ENCODE results near the gene CCL28.
"Not testable (repeated sequence)": the region's sequence is repeated elsewhere in the genome, so short reads cannot be mapped to it uniquely, and the experiment has no call there.

CCL28 gene, protein sequence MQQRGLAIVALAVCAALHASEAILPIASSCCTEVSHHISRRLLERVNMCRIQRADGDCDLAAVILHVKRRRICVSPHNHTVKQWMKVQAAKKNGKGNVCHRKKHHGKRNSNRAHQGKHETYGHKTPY

DNA sequence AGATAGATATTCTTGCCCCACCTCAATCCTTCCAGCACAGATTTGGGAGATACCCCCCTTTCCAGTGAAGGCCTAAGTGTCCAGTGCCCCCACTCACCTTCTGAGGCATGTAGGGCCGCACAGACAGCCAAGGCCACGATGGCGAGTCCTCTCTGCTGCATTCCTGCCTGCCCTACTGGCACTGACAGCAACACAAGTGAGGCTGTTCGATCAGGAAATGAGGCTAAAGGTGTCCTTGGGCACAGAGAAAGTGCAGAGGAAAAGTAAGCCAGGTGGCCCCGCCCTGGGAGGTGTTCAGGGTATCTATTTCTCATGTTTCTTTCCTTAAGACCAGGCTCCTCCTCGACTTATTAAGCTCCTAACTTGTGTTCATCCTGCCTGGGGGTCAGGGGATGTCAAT is at the start of gene CCL28:
TSS of gene CCL28 (minus strand) at position 236 of the 400 bp plus-strand sequence. CDS start at position 161, 75 bp downstream.
- no peak for DNase-seq (ENCODE audit: low read depth, low spot score)

DNA sequence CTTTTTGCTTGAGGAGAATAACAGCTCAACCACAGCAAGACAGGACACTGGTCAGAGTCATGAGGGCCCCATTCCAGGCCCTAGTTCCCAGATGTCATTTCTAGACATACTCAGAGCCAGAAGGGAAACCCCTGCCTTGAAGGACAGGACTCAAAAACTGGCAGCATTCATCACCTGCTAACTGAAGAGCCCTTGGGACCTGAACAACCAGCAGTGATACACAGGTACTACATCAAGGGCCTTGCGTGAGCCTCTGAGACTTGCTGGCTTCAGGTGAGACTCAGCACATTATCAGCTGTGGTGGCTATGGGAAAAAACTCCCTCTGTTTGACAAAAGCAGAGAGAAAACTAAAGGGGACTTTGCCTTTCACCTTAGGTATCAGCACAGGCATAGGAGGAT is 48.9 kb upstream of the CCL28 start:
- no peak for DNase-seq (ENCODE audit: low read depth, low spot score)

DNA sequence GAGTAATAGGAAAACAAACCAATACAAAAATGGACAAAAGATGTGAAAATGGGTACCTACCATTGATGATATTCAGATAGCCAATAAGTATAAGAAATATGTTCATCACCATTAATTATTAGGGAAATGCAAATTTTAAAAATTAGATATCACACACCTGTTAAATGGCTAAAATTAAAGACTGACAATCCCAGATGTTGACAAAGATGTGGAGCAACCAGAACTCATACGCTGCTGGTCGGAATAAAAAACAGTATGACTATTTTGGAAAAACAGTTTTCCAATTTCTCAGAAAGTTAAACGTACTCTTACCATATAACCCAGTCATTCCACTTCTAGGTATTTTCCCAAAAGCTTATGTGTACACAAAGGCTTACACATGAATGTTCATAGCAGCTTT is 44.4 kb upstream of the CCL28 start:
- DNase-seq (ENCODE audit: low read depth, low spot score) = no peak

DNA sequence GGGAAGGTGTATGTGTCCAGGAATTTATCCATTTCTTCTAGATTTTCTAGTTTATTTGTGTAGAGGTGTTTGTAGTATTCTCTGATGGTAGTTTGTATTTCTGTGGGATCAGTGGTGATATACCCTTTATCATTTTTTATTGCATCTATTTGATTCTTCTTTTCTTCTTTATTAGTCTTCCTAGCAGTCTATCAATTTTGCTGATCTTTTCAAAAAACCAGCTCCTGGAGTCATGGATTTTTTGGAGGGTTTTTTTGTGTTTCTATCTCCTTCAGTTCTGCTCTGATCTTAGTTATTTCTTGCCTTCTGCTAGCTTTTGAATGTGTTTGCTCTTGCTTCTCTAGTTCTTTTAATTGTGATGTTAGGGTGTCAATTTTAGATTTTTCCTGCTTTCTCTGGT is 29.4 kb upstream of the CCL28 start:
- not testable (repeated sequence) for DNase-seq (ENCODE audit: low read depth, low spot score)

DNA sequence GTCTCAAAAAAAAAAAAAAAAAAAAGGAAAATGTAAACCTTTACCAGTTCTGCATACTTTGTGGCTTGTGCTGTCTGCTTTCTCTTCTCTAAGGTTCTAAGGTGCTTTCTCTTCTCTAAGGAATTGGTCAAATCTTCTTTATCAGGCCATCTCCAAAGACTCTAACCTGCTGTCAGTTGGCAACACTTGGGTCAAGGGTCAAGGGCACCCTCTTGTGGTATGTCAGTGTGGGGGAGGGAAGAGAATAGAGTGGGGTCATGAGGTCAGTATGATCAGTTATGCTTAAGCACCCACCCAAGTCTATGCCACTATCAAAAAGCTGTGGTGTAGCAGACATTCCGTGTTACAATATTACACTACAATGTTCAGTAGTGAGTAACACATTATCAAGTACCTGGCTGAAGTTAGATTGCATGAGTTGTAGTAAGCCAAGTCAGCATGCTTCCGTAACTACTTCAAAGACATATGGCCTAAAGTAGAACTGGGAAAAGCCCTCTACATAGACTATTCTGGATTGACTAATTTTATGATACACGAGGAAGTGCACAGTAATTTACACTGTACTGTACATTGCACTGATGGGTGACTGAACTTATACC is 25.0 kb upstream of the CCL28 start:
- no peak for DNase-seq (ENCODE audit: low read depth, low spot score)

DNA sequence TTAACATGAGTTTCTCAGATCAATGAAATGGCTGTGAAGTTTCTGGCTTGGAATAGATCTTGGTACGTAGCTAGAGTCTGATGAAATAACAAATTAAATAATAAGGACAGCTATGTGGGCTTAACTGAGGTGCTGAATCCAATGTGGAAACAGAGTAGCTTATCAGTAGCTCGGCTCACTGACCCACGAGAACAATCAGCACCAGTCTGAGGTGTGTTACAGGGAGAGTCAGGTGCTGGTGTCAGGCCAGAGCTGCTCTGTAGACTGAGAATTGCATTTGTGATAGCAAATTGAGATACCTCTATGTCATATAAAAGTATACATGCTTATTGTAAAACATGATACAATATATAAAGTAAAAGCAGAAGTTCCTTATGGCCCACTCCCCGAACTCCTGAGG is 21.2 kb upstream of the CCL28 start:
- no peak for DNase-seq (ENCODE audit: low read depth, low spot score)

DNA sequence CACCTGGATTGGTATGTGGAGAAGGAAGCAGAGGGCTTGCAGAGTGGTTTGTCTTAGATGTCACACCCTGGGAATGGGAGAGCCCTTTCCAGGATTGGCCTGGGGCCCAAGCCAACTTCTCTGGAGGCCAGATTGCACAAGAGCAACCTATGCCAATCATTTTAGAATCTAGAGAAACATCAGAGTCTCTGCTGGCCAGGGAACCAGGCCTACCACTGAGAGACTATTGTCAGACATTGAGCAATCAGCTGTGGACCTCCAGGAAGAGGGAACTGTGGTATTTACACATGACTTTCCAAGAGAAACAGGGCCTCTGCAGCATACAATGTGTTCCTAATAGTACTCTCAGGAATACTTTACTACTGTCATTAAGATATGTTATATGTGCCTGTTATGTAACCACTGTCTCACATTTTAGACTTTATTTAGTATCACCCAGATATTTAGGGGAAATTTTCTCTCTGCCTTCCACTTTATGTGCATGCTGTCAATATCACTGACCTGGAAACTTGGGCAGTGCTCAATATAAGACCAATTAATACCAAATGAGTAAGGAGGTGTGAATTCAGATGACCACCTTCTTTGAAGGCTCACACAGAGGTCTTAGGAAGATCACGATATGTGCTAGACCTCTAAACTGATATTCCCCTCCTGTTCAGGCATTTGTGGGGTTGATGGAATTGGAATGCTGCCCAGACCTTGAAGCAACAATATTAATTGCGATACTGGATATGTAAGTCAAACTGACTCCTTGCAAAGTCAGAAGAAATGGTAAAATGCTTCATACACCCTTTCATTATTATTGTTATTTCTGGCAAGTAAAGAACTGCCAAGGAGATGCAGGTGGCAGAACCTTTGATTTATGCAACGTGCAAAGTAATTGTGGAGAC is 20.5 kb upstream of the CCL28 start:
- DNase-seq (ENCODE audit: low read depth, low spot score) = peak; percentile 49

DNA sequence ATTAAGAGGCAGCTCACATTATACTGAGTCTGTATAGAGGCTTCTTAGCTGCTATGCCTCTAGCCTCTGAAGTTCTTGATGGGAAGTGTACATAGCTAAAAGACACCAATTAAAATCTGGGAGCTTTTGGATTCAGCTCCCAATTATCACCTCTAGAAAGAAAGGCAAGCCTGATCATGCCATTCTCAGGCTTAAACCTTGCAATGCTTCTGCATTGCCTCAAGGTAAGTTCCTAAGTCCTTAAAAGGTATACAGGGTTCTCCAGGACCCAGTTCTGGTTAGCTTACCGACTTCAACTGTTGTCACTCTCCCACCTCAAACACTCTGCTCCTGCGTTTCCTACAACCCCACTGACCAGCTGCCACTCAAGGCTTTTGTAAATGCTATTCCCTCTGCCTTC is 17.5 kb upstream of the CCL28 start:
- DNase-seq (ENCODE audit: low read depth, low spot score) = peak; percentile 74

DNA sequence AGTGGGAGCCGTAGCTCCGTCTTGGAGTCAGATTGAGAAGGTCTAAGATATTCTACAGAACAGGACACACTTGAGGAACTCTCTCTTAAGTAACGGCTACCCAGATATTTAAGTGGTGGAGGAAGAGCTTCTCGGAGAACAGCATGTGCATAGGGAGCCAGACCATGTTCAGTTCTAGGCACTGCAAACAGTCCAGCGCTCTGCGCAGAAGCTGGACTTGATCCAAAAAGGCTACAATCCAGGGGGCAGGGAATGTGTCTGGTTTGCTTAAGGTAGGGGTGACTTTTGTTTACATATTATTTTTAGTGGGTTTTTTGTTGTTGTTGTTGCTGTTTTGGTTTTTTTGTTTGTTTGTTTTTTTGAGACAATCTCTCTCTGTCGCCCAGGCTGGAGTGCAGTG is 16.8 kb upstream of the CCL28 start:
- DNase-seq (ENCODE audit: low read depth, low spot score) = no peak

DNA sequence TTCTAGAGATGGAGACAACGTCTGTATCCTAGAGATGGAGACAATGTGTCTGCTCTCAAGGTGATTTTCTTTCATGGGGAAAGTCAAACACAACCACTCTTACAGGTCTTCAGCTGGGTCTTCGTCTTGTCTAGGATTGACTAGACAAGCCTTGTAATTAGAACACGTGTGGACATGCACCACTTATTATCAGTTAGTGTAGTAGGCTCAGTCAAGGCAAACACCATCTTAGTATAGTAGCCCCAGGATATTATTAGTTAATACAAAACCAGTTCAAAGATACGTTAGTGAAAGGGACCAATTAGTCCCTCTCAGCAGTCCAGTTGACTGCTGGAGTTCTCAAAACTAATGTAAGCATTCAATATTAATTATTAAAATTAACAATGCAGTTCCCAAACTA is 15.1 kb upstream of the CCL28 start:
- DNase-seq (ENCODE audit: low read depth, low spot score) = no peak

DNA sequence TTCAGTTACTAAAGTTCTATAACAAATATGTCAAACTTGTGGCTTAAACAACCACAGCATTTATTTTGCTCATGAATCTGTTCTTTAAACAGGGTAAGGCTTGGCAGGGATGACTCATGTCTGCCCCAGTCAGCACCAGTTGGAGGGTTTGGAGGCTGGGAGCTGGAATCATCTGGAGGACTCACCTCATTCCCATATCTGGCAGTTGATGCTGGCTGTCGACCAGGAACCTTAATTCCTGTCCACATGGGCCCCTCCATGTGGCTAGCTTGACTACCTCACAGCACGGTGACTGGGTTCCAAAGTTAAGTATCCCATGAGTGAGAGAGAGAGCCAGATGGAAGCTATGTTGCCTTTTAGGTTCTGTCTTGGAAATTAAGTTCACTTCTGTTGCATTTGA is 13.8 kb upstream of the CCL28 start:
- DNase-seq (ENCODE audit: low read depth, low spot score) = no peak

DNA sequence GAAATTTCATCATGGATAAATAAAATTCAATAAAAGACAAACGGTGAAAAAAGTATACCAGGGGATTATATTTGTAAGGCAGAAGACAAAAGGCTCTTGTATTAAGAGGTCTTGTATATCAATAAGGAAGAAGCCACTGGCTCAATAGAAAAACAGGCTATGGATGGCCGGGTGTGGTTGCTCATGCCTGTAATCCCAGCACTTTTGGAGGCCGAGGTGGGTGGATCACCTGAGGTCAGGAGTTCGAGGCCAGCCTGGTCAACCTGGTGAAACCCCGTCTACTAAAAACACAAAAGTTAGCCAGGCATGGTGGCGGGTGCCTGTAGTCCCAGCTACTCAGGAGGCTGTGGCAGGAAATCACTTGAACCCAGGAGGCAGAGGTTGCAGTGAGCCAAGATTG is 10.9 kb upstream of the CCL28 start:
- not testable (repeated sequence) for DNase-seq (ENCODE audit: low read depth, low spot score)

DNA sequence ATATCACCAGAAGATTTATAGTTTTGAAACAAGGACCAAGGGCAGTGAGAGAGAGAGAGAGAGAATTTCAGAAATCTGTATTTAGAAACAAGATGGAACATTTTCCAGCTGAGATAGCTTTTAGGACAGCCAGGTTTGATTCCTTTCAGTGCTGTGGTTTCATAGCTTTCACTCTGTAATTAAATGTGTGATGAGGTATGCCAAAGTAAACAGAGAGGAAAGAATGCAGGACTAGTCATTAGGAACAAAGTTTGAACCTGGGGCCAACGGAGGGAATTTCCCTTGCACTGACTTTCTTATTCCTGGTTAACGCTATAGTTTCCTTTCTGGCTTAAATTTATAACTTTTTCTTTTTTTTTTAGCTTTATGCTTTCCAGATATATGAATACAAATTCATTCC is 10.0 kb upstream of the CCL28 start:
- no peak for DNase-seq (ENCODE audit: low read depth, low spot score)

DNA sequence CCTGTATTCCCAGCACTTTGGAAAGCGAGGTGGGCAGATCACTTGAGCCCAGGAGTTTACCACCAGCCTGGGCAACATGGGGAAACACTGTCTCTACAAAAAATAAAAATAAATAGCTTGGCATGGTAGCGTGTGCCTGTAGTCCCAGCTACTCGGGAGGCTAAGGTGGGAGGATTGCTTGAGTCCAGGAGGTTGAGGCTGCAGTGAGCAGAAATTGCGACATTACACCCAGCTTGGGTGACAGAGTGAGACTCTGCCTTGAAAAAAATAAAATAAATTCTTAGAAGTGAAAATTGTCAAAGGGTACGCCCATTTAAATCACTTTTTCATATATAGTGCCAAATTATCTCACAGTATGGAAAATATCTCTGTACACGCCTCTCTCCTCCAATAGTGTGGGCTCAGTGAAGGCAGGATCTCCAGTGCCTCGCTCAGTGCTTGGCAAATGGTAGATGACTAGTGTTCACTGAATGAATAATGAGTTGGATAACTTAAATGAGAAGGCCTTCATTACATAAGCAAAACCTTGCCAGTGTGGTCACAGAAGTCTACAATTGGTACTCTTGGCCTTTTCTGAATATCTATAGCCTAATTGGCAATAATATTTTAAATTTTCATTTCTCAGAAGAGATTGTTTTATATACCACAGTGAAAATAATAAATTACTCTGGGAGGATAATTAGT is 9.4 kb upstream of the CCL28 start:
- no peak for DNase-seq (ENCODE audit: low read depth, low spot score)

DNA sequence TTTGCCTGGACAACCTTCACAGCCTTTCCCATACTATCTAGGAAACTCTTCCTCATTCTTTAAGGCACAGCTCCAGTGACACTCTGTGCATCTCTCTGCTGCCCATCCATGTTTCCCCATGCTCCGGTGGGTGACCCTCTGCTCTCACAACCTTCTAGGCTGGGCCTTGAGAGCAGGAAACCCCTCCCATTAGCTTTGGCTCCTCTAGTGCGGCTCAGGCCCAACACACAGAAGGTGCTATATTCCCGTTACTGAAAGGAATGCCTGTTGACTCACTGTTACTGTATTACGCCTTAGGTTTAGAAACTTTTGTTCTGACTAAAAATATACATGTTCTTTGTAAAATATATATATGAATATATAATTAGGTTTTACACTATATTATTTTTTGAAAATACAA is 8.1 kb upstream of the CCL28 start:
- DNase-seq (ENCODE audit: low read depth, low spot score) = peak; percentile 22

DNA sequence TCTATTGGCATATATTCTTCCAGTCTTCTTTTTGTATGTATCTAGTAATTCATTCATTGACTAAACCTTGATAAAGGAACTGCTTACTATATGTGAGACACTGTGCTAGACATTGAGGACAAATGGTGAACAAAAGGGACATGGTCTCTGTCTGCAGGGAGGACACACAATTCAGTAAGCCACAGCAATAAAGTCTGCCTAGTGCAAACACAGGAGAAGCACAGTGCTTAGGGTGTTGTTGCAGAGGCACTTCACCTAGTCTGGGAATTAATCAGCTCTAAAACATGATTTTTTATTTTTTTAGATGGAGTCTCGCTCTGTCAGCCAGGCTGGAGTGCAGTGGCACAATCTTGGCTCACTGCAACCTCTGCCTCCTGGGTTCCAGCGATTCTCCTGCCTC is 6.4 kb upstream of the CCL28 start:
- no peak for DNase-seq (ENCODE audit: low read depth, low spot score)

DNA sequence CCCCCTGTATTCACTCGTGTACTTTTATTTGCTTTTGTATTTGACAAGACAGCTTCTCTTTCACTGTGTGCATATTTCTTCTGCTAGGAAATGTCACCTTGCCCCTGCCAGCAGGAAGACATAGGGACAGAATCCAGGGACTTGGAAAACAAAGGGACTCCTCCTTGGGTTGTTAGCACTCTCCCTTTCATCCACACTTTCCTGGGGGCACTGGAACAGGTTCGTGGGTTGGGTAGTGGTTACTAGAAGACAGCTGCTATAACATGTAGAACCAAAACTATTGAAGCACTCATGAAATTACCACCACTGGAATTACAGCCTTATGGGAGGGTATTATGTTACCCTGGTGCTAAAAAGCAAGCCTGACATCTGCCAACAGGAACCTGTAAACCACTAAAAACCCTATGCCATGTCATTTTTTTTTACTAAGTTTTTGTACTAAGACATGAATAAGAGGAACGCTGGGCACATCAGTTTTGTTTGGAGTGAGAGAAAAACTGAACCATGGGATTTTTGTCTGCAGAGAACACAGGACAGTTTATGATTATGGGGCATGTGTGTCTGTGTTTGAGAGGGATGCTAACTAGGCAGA is 4.7 kb upstream of the CCL28 start:
- no peak for DNase-seq (ENCODE audit: low read depth, low spot score)

DNA sequence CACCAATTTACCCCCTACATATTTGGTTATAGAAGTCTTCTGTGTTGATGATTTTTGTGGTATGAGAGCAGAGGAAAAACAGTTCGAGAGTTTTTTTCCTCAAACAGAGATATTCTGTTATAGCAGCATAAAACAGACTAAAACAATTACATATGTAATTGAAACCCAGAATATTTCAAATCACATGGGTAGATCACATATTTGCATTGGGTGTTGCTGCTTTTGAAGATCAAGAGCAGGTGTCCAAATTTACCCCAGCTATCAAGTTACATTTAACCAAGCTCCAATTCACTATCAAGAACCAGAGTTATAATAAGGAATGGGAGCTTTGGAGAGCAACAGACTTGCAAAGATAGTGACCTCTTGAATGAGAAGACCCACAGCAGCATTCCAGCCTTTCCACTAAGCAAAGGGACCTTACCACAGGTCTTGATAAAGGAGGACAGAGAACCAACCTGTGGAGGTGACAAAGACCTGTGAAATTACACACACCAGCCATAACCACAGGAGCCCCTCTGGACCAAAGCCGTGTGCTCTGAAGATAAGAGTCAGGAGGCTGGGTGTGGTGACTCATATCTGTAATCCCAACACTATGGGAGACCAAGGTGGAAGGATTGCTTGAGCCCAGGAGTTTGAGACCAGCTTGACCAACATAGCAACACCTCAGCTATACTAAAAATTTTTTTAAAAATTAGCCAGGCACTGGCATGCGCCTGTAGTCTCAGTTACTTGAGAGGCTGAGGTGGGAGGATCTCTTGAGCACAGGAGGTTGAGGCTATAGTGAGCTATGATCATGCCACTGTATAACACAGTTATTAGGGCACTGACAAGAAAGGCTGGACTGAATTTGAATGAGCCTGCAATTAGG is 4.0 kb upstream of the CCL28 start:
- DNase-seq (ENCODE audit: low read depth, low spot score) = peak; percentile 19

DNA sequence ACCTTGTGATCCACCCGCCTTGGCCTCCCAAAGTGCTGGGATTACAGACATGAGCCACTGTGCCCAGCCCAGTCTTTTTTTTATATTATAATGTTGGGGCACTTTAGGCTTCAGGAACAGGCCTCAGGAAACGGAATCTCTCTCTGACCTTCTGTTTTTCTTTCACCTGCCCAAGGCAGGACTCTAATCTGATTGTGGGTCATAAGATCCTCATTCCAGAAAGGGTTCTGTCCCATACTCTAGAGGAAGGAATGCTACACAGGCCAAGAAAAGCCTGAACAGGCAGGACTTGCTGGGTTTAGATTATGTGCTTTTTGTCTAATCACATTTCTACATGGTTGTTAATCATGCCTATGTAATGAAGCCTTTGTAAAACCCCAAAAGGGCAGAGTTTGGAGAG is 1.8 kb upstream of the CCL28 start:
- DNase-seq (ENCODE audit: low read depth, low spot score) = peak; percentile 8

DNA sequence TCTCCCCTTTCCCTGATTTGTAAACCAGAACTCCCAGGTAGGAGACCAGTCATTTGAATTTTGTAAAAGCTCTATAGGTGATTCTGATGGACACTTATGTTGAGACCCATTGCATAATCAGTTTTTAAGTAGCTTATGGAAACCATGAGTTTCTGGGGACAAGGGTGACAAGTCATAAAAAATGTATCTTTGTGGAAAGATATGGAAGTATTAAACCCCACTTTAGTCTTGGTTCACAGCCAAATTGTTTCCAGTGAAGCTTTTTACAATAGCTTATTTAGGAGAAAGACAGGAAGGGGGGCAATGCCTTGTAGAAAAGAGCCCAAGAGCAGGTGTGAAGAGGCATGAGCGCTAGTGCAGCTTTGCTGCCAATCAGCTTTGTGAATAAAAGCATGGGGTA is 453 bp upstream of the CCL28 start:
- DNase-seq (ENCODE audit: low read depth, low spot score) = no peak

DNA sequence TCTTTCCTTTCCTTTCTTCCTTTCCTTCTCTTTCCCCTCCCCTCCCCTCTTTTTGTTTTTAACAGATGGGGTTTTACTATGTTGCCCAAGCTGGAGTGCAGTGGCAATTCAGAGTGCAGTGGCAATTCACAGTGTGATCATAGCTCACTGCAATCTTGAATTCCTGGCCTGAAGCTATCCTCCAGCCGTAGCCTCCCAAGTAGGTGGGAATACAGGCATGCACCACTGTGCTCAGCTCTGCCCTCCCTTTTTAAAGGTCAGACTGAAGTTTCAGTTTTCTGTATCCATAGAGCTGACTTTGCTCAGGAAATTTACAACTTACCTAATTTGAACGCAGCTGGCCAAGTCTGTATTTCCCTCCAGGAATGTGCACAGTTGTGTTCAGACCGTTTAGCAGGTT is 696 bp downstream of the CCL28 start:
- DNase-seq (ENCODE audit: low read depth, low spot score) = no peak
